Measurements from ENCODE around the gene MSTN. TPM values are rescaled to one million over a fixed set of nuclear protein-coding genes. Genes with fewer than 3 reads are reported as not detected.

MSTN gene
- total and polyA plus RNA-seq, 2 donors (not counting 3 experiments of a cell fraction or from before 2014, with no cell fraction given), result 0.04 TPM; not detected in 1

DNA sequence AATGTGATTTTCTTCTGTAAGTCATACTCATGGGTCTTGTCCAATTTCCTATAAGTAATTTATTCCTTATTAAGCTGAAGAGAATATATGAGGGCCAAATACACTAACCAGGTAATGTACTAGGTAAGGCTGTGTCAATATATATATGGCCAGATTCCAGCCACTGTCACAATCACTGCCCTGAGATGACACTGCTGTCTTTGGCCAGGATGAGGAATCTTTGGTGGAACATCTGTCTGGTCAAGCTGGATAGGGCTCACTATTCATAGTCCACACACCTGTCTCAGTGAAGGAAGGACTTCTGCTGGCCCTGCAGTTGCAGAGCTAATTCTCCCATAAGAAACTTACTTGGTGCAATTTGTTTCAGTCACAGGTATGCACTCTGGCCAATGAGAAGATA, 11.3 kb downstream of the MSTN start:
- DNase-seq (ENCODE audit: low read depth, low spot score) (no peak), FAIRE-seq (no peak)
- no peak overlapping the region for H3K27ac ChIP-seq (ENCODE audit: insufficient read depth, low read depth, low read length)
- BruUV-seq (replicated peaks), result no TSS peak
- no peaks in the 10 kb centered on the region for H4K20me1 ChIP-seq (replicated peaks; ENCODE audit: control insufficient read depth, extremely low read depth, insufficient read depth, low read length)
- TF ChIP-seq POLR2A (IDR thresholded peaks at IDR 0.05; ENCODE audit: low read depth, low read length), result no peak
- no peak for TF ChIP-seq FOS (IDR thresholded peaks at IDR 0.05; ENCODE audit: borderline replicate concordance, insufficient read depth, low read length)
- no peak for TF ChIP-seq EZH2 (IDR thresholded peaks at IDR 0.05; ENCODE audit: borderline replicate concordance, low read depth, low read length, severe bottlenecking)
- TF ChIP-seq, protein P1, sequence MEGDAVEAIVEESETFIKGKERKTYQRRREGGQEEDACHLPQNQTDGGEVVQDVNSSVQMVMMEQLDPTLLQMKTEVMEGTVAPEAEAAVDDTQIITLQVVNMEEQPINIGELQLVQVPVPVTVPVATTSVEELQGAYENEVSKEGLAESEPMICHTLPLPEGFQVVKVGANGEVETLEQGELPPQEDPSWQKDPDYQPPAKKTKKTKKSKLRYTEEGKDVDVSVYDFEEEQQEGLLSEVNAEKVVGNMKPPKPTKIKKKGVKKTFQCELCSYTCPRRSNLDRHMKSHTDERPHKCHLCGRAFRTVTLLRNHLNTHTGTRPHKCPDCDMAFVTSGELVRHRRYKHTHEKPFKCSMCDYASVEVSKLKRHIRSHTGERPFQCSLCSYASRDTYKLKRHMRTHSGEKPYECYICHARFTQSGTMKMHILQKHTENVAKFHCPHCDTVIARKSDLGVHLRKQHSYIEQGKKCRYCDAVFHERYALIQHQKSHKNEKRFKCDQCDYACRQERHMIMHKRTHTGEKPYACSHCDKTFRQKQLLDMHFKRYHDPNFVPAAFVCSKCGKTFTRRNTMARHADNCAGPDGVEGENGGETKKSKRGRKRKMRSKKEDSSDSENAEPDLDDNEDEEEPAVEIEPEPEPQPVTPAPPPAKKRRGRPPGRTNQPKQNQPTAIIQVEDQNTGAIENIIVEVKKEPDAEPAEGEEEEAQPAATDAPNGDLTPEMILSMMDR (IDR thresholded peaks at IDR 0.05; ENCODE audit: extremely low read depth in 1 of 2, insufficient read depth in 1 of 2, low read depth in 1 of 2, low read length in 2 of 2), result no peak
- TF ChIP-seq MYC (IDR thresholded peaks at IDR 0.05; ENCODE audit: low read depth, low read length), result no peak
- TF ChIP-seq, protein P2, sequence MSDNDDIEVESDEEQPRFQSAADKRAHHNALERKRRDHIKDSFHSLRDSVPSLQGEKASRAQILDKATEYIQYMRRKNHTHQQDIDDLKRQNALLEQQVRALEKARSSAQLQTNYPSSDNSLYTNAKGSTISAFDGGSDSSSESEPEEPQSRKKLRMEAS (IDR thresholded peaks at IDR 0.05; ENCODE audit: insufficient read depth, insufficient read length), result no peak
- no peak for TF ChIP-seq POLR2AphosphoS5 (IDR thresholded peaks at IDR 0.05; ENCODE audit: insufficient read depth, low read depth, low read length)
- TF ChIP-seq JUN (IDR thresholded peaks at IDR 0.05; ENCODE audit: borderline replicate concordance, insufficient read depth, insufficient read length, low read depth), result no peak
- TF ChIP-seq GATA2 (IDR thresholded peaks at IDR 0.05; ENCODE audit: insufficient read depth, insufficient read length, low read depth, low read length), result no peak
- no peaks in the 10 kb centered on the region for H3K9me3 ChIP-seq (replicated peaks; ENCODE audit: control insufficient read depth, insufficient read depth, low read length)
- H3K27me3 ChIP-seq (ENCODE audit: control insufficient read depth in 2 of 2, insufficient read depth in 2 of 2, low read length in 2 of 2), result peaks cover 2 to 10% of the 10 kb centered on the region in 2 experiments
- H3K4me3 ChIP-seq (replicated peaks in 1 of 3; ENCODE audit: insufficient read depth in 1 of 3, low read depth in 1 of 3, low read length in 3 of 3), result no peak overlapping the region
- no peak overlapping the region for H3K9ac ChIP-seq (replicated peaks; ENCODE audit: extremely low read depth, insufficient read depth, low read length)
- H3K9me1 ChIP-seq (replicated peaks; ENCODE audit: control insufficient read depth, extremely low read depth, insufficient read depth, low read length), result no peaks in the 10 kb centered on the region
- H3K4me2 ChIP-seq (ENCODE audit: insufficient read depth, low read length), result no peak overlapping the region
- POLR2A ChIA-PET, result no interaction called here
- intact Hi-C loops (cut with micrococcal nuclease) (no loop called here), dilution Hi-C loops (cut with MboI; ENCODE audit: extremely low pct_ligation_motif_present, low sequenced_read_pairs) (no loop called here)
- no peaks in the 10 kb centered on the region for H3K36me3 ChIP-seq (ENCODE audit: control insufficient read depth in 2 of 2, extremely low read depth in 1 of 2, insufficient read depth in 2 of 2, low read length in 2 of 2)
- H3K4me1 ChIP-seq (ENCODE audit: control insufficient read depth, extremely low read depth, insufficient read depth, low read length), result no peaks in the 10 kb centered on the region
- CTCF ChIA-PET, result interaction anchor here (0.8 to 1.1 kb wide), 3 partner anchors 9 to 45 kb away, joined by 3 to 4 read pairs (median 3); no protein-coding TSS in a partner anchor
- no peak overlapping the region for H2AFZ ChIP-seq (ENCODE audit: low read depth, low read length)
- no peaks in the 10 kb centered on the region for H3K79me2 ChIP-seq (ENCODE audit: control insufficient read depth, insufficient read depth, low read length)

Measured in endothelial cell of umbilical vein (primary cell).